ENCODE measurements around the gene NUTM2F.

GRCh38 chr9:94302426-94302825 lies 26.0 kb downstream of the NUTM2F start:
- TF ChIP-seq CTCF (IDR thresholded peaks at IDR 0.05) (no peak), EZH2 (IDR thresholded peaks at IDR 0.05) (no peak)

All from neural progenitor cell (in vitro differentiated cells).